ENCODE results near the gene BUD31.

DNA sequence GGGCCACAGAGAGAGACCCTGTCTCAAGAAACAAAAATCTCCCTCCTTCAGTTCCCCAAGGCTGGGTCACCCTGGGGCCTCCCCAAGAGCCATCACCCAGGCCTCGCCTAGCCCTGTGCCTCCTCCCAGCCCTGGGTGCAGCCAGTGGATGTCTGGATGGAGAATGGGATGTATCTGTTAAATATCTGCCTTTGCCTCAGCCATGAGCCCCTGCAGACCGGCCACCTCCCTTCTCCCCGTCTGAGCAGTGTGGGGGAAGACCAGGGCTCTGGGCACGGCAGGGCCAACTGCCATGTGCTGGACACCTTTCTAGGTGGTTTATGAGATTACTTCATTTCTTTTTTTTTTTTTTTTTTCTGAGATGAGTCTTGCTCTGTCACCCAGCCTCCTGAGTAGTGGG lies 24.2 kb upstream of the BUD31 start:
- TF ChIP-seq, protein P1, sequence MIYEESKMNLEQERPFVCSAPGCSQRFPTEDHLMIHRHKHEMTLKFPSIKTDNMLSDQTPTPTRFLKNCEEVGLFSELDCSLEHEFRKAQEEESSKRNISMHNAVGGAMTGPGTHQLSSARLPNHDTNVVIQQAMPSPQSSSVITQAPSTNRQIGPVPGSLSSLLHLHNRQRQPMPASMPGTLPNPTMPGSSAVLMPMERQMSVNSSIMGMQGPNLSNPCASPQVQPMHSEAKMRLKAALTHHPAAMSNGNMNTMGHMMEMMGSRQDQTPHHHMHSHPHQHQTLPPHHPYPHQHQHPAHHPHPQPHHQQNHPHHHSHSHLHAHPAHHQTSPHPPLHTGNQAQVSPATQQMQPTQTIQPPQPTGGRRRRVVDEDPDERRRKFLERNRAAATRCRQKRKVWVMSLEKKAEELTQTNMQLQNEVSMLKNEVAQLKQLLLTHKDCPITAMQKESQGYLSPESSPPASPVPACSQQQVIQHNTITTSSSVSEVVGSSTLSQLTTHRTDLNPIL (CRISPR knock-in tag; IDR thresholded peaks at IDR 0.05; ENCODE audit: low read depth): no peak
- no peak for TF ChIP-seq ZC3H10 (CRISPR knock-in tag; IDR thresholded peaks at IDR 0.05)

All from SK-N-SH treated with all-trans-retinoic acid at 6 μM for 48 hours (cell line).